SKM-1 (cell line): Measurements from ENCODE around the gene ETNK1.

ENCODE experiments used
- DNase-seq: peaks from one replicate; lab custom pipeline; 2025; ENCODE audit not compliant: unreplicated experiment; lab: John Stamatoyannopoulos, UW

Gene ETNK1

DNA sequence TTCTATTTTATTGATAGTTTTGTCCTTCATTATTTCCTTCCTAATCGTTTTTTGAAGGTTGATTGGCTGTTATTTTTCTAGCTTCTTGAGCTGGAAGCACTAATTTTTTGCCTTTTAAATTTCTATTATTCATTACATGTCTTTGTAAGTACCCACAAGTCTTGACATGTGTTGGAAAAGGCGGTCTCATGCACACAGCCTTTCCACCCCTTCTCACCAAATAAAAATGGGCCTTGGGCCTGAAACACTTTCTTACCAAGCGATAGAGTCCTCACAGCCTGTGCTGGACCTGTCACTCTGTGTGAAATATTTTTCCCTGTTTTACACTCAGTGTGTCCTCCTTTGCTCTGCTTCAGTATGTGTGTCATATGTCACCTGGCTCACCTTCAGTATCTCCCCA lies 9.9 kb downstream of the ETNK1 start:
- no peak for DNase-seq

DNA sequence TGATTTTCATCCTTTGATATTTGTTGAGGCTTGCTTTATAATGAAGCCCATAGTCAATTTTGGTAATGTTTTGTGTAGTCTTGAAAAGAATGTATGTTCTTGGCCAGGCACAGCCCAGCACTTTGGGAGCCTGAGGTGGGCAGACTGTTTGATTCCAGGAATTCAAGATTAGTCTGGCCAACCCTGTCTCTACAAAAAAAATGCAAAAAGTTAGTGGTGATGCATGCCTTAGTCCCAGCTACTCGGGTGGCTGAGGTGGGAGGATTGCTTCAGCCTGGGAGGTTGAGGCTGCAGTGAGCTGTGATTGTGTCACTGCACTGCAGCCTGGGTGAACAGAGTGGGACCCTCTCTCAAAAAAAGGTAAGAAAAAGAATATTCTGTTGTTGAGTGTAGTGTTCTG lies 10.8 kb downstream of the ETNK1 start:
- no peak for DNase-seq

DNA sequence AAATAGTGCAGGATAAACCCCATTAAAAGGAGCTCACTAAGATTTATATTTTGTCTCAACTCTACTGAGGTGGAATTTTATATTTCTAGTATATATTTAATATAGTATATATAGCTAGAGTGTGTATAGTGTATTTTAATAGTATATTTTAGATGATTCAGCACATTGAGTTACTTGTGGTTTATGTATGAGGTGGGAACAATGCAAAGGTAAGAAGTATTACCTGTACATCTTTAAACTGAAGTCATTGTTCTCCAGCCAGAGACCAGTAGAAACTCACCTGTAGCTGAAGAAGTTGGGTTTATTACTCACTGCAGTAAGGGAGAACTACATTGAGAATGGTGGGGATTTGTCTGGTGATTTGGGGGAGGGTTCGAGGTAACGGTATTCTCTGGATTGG lies 15.9 kb downstream of the ETNK1 start:
- no peak for DNase-seq

DNA sequence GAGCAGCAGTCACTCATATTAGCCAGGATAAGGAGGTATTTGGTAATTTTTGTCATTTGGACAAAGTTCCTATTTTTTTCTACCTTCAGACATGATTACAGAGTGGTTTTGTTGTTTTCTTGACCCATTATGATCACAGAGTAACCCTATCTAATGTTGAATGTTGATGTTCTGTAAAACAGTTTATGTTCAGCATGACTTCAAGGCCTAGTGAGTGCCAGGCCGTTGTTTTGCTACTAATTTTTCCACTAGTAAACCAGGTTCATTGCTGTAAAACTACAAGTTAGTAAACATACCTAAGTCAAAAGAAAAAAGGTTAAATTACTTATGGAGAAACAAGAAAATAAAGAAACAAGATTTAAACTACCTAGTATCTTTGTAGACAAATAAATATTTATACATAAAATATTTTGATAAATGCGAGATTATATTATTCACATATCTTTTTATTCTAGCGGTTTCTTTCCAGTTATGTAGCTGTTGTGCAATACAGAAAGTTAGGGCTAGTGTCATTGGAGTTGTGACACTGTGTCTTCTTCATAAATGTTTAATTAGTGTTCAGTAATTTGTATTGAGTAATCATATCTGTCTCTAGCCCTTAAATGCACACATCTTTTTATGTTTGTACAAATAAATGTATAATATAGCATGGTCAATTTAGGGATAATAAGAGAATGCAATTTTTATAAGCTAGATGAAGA lies 16.5 kb downstream of the ETNK1 start:
- DNase-seq, result no peak

DNA sequence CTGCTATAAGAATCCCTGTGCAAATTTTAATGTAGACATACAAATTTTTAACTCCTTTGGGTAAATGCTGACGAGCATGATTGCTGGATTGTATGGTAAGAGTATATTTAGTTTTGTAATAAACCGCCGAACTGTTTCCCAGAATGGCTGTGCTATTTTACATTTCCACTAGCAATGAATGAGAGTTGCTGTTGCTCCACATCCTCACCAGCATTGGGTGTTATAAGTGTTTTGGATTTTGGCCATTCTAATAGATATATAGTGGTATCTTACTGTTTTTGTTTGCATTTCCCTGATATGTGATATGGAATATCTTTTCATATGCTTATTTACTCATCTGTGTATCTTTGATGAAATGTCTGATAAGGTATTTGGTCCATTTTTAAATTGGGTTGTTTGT lies 23.7 kb downstream of the ETNK1 start:
- no peak for DNase-seq

DNA sequence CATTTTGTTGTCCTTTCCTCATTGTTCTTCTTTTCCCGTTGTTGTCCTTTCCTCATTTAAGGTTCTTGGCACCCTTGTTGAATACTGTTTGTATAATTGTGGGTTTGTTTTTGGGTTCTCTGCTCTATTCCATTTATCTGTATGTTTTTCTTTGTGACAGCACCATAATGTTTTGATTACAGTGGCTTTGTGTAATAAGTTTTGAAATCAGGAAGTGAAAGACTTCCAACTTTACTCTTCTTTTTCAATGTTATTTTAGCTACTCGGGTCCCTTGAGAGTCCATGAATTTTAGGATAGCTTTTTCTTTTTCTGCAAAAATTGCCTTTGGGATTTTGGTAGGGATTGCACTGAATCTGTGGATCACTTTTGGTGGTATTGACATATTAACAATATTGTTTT lies 28.1 kb downstream of the ETNK1 start:
- DNase-seq, result no peak

DNA sequence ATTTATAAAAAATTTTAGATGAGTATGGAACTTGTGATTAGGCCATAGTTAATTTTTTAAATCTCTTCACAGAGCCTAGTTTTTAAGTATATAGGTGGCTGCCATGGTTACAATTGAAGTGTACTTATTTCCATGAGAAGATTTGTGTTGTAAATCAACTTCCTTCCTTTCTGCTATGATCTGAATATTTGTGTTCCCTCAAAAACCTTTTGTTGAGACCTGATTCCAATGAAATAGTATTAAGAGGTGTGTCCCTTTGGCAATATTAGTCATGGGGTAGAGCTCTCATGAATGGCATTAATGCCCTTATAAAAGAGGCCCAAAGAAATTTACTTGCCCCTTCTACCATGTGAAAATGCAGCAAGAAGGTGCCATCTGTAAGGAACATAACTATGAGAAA lies 28.8 kb downstream of the ETNK1 start:
- no peak for DNase-seq

DNA sequence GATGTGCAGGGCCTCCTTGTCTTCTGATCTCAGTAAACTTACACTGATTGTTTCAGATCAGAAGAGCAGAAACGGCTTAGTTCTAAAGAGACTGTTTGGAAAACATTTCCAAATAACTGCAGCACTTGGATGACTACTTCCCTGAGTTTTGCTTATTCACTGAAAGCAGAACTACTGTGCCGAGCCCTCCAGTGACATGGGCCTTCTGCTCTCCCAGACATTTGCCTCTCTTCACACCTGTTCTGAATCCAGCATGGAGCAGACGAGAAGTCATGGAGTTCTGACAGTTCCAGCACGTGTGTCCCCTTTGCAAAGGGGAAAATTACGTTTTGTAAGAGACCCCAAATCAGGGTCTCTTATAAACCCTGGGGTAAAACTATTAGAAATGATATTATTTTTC lies 31.4 kb downstream of the ETNK1 start:
- DNase-seq, result no peak

DNA sequence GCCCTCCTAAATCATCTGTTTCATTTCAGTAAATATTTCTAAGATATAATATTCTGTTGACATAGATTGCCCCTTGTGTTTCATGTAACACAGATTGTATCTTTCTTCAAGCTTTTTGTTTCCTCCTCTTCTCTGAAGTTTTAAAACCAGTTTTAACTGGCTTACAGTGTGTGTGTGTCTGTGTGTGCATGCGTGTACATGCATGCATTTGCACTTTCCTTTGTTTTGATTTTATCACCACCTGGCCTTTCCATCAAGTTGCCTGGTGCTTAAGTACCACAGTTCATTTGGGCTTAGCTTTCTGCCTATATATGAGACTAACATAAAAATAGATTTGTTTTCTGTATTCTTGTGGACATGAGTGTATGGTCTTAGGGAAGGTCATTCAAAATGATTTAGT lies 31.9 kb downstream of the ETNK1 start:
- no peak for DNase-seq

DNA sequence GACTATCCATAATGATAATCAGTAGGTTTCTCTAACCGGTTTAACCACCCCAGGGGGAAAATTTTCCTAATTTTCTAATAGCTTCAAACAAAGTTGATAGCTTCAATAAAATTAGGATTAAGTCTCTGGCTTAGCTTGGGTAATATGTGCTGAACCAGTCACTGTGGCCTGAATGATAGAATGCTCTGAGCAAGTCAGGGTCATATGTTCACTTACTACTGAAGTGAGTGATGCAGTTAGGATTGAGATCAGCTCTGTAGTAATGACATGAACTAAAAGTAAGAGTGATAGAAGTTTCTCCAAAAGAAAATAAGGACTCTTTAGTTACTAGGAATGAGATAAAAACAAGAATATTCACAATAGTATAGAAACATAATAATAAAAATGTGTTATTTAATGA lies 32.6 kb downstream of the ETNK1 start:
- no peak for DNase-seq

DNA sequence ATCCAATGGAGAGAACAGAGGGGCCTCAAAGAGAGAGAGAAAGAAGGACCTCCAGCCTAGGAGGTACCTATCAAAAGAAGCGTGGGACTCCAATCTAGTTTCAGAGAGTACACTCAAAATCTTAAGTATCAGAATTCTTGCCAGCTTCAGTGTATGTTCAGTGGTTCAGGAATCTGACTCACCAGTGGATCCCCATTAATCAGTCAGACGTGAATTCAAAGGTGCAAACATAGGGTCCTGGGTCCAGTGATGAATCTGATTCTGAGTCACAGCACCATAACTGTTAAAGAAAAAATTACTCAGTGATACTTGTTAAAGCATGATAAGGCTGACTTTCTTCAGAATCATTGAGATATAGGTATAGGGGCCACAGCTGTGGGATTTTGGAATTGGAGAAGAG lies 33.2 kb downstream of the ETNK1 start:
- DNase-seq, result no peak

DNA sequence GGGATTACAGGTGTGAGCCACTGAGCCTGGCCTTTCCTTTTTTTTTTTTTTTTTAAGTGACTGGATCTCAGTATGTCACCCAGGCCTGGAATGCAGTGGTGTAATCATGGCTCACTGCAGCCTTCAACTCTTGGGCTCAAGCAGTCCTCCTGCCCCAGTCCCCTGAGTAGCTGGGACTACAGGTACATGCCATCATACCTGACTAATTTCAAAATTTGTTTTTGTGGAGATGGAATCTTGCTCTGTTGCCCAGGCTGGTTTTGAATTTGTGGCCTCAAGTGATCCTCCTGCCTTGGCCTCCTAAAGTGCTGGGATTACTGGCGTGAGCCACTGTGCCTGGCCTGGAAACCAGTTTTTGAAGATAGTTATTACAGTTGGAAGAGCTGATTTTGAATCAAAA lies 37.4 kb downstream of the ETNK1 start:
- no peak for DNase-seq

DNA sequence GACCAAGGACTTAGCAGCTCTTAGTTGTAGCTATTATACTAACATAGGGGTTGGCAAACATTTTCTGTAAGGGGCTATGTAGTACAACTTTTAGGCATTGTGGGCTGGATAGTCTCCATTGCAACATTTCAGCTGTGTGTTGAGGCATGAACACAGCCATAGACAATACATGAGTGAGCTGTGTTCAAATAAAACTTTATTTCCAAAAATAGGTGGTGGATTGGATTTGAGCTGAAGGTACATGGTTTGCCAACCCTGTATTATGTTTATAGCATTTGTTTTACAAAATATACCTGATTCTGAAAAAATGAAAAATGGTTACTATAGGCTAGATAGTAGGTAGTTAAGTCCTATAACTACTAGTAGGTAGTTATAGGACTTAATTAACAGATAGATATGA lies 40.5 kb downstream of the ETNK1 start:
- DNase-seq, result no peak

DNA sequence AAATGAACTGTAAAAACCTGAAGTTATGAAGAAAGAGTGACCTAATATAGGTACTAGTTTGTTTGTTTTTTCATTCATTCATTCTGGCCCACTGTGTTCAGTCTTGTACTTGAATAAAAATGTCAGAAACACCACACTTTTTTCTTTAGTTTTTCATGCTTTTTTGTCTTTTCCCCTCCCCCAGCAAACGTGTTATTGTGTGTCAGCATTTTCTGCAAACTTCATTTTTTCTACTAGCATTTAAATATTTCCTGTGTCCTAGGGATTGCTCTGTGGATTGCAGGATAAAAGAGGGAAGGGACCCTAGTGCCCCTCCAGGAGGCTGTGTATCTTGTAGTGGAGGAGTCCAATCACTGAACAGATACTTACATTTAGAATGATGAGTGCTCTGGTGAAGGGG lies 42.2 kb downstream of the ETNK1 start:
- DNase-seq, result no peak

DNA sequence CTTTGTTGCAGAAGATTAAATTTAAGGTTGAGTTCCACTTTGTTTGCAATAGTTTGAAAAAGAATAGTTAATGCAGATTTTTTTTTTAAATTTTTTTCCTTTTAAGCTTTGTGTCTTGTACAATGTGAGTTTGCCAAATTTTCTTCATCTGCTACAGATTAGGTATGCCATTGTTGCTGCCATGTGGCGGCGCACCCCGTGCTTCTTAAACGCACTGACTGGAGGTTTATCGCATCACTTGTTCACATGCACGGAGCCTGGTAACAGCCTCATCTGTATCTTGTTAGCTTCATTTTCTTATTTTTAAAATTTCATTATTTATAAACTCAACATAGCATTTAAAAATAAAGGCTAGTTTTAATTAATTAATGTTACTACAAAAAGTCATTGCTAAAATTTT lies 43.5 kb downstream of the ETNK1 start:
- DNase-seq, result no peak

DNA sequence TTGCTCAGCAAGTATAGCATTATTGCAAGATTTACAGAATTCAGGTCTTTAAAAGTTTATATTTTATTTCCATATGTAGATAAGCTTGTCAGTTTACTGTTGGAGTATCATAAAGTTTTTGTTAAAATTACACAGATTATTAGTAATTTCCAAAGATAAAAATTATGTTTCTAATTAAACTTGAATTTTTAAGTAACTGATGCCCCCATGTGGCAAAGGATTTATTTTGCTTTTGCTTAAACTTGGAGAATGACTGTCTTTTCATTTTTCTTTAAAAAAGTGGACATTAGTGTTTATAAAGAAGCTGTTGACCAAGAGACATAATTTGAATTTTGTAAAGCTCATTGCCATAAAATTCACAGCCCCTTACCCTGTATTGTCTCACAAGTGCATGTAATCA lies 45.8 kb downstream of the ETNK1 start:
- DNase-seq, result no peak

DNA sequence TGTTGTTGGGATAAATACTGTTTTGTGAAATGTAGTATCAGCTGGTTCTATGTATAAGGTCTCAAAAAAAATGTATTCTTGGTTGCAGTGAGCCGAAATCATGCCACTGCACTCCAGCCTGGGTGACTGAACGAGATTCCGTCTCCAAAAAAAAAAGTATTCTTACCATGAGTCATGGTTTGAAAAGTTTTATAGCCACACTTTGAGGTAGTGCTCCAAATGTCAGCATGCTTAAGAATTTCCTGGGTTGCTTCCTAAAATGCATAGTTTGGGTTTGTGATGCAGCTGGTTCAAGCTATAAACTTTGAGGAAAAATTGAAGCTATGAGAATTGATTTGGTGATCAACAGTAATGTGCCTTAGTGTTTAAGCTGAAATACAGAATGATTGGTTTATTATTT lies 48.0 kb downstream of the ETNK1 start:
- DNase-seq, result no peak

DNA sequence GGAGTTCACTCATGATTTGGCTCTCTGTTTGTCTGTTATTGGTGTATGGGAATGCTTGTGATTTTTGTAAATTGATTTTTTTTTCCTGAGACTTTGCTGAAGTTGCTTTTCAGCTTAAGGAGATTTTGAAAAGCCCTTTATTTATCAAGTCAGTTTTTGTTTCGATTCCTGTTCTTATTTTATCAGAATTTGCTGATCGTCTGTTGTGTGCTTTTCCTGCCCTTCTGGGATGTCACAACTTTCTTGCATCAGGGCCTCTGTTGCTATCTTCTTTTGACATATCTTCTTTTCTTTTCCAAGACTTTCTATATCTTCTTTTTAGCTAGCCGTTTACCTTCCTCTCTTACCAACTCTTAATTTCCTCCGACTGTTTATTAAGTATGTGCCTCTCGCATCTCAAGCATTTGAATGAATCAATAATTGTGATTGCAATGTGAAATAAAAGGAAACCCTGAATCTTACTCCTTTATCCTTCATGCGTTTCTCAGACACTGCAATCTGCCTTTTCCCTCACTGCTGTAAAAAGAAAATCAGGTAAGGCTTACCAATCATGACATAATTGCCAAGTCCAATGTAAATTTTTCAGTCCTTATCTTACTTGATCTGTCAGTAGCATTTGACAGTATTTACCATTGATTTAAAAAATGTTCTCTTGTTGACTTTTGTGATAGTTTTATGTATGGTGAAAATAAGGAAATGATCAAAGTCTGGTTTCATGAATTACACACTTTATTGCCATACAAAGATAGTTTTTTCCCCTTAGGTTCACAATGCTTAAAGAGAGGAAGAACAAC lies 53.0 kb downstream of the ETNK1 start:
- no peak for DNase-seq

DNA sequence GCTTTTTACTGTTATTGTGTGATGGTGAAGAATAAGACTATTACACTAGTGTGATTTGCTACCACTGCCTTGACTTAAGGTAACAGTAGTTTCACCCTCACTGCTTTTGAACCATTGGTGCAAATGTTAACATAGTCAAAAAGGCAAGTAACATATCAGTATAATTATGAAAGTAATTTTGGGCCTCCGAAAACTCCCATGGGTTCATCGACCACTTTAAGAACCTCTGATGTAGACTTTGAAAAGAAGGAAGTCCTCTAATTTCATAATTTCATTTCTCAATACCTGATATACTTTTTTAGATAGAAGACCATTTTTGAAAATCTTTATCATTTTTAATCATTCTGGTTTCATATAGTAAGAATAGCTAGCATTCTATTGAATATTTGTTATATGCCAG lies 57.7 kb downstream of the ETNK1 start:
- DNase-seq, result no peak

DNA sequence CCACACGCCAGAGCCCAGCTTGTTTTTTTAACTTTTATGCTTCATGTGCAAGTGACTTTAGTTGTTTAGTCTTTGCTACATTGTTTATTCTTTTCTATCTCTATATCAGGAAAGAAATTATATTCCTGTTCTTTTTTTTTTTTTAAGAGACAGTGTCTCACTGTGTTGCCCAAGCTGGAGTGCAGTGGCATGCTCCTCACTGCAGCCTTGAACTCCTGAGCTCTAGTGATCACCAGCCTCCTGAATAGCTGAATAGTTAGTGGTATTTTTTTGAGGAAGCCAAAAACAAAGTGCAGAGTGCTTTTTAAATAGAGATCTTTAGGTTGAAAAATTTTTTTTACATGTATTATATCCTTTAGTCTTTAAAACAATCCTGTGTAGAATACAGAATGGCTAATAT lies 58.2 kb downstream of the ETNK1 start:
- DNase-seq, result no peak

DNA sequence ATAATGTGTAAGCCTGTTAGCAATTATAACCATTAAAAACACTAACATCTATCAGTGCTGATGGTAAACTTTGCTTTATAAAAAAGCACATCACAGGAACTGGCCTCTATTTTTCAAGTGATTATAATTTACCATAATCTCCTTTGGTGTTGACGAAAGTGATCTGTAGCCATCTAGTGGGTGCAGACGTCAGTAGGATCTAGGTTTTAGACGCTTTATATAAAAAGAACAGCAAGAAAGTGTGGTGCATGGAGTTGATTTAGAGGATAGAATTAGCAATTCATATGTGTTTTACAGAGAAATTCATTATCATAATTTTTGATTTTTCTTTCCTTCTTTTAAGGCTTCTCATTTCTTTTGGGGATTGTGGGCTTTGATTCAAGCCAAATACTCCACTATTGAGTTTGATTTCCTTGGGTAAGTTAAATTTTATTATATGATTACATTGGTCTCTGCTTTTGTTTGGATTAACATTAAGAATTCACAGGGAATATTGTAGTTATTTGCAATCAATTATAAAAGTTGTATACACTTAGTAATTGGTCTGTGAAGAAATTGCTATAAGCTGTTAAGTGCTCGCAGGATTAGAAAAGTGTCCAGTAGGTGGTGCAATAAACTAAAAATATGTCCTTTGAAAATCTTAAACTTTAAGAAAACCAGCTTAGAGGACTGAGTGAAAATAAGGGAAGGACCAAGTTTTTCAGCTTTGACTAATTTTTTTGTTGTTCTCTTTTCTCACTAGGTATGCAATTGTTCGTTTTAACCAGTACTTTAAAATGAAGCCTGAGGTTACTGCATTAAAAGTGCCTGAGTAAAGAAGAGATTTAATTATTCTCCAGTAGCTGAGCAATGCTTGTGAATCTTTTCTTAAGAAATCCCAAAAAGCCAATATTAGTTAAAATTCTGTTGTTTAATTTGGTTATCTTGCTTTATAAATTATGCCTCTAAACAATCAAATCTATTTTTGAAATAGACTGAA lies 59.5 kb downstream of the ETNK1 start:
- no peak for DNase-seq

DNA sequence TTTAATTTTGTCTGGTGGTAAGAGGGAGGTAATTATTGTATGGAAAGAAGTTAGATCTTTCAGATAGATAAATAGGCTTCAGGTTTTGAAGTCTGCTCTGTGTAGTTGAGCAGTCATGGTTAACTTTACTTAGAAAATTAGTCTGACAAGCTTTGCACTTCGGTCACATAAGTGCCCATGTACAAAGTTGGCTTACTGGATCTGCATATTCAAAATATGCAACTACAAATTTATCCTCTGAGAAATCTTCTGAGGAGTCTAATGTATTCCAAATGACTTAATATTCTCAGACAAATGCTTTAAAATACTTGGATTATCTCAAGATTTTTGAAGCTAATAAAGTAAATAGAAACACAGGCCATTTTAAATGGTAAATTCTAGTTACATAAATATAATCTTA lies 61.2 kb downstream of the ETNK1 start:
- DNase-seq, result no peak
